Thyroid gland (tissue), 4 donors: ENCODE data around the gene TCF7L1. TPM values are rescaled to one million over a fixed set of nuclear protein-coding genes. Genes with fewer than 3 reads are reported as not detected.

Source experiments
- DNase-seq, 2 donors: peaks; one replicate each; pipeline ENCODE4 v3.0.0-alpha.2; 2019
- H3K27ac ChIP-seq, 3 donors: fragments of 200-600 bp; sonication (generic); 1 replicate in 2 of 3; 2 replicates in 1 of 3; pipeline ENCODE4 v1.5.1; 2016 to 2019; ENCODE audit warnings: mild to moderate bottlenecking in 1 of 3, moderate library complexity in 1 of 3
- H3K27me3 ChIP-seq: fragments of 200-600 bp; sonication (generic); one replicate; pipeline ENCODE4 v1.5.1; 2019
- H3K36me3 ChIP-seq, 2 donors: fragments of 200-600 bp; sonication (generic); one replicate each; pipeline ENCODE4 v1.5.1; 2016 to 2019
- H3K4me1 ChIP-seq, 2 donors: fragments of 200-600 bp; sonication (generic); one replicate each; pipeline ENCODE4 v1.5.1; 2017 to 2019
- H3K4me3 ChIP-seq, 3 donors: fragments of 200-600 bp; sonication (generic); replicated peaks in 1 of 3; 1 replicate in 2 of 3; 2 replicates in 1 of 3; pipeline ENCODE4 v1.5.1; 2016; ENCODE audit warnings: mild to moderate bottlenecking in 1 of 3
- H3K9me3 ChIP-seq: fragments of 200-600 bp; sonication (generic); one replicate; pipeline ENCODE4 v1.5.1; 2017
- CTCF ChIP-seq, 6 experiments: fragments of 200-600 bp in 3 of 6; fragments of 450-650 bp in 3 of 6; sonication (generic) in 3 of 6; IDR thresholded peaks; one replicate each; pipeline ENCODE4 v1.5.1; 2016 to 2019; ENCODE audit warnings: antibody characterized with exemption in 6 of 6, mild to moderate bottlenecking in 2 of 6, inconsistent platforms in 1 of 6, moderate library complexity in 1 of 6
- POLR2A ChIP-seq, 2 donors: fragments of 450-650 bp; IDR thresholded peaks; one replicate each; pipeline ENCODE4 v1.6.1; 2017; ENCODE audit warnings: antibody characterized with exemption in 2 of 2, mild to moderate bottlenecking in 2 of 2, moderate library complexity in 1 of 2
- WGBS, 2 donors: methylation state at CpG; one replicate each; pipeline ENCODE4 v1.1.5; 2017; 5-methylcytosine and 5-hydroxymethylcytosine counted together
- intact Hi-C: fragments of 100-400 bp; cut with DNase I; formaldehyde crosslinking; loops from one replicate; pipeline ENCODE4 v1.15.1; 2023
- total RNA-seq, 4 donors: library from RNA; depleted of rRNA; stranded (reverse); fragments of >200 nt; gene quantifications; one replicate each; pipeline ENCODE4 v1.2.3, GENCODE V29; 2016

TCF7L1 gene
- total RNA-seq, 4 donors from 2014 or later = 3.1 to 12.1 (median 8.7) TPM

GRCh38 chr2:85165088-85165690 lies 32.0 kb downstream of the TCF7L1 start:
- peaks cover 50 to 64% of the 10 kb centered on the region in 2 donors for H3K4me1 ChIP-seq
- 60 to 63% methylated on average over 9 of the region's 9 CpGs for WGBS, 2 donors
- no peak for TF ChIP-seq CTCF (IDR thresholded peaks at IDR 0.05)
- TF ChIP-seq POLR2A (IDR thresholded peaks at IDR 0.05) = no peak
- H3K27me3 ChIP-seq = no peaks in the 10 kb centered on the region
- no peak for DNase-seq
- peak overlapping the region in 1 of 3 donors; percentile 16 for H3K27ac ChIP-seq
- intact Hi-C loops = no loop called here
- no peaks in the 10 kb centered on the region for H3K9me3 ChIP-seq
- H3K4me3 ChIP-seq = no peak overlapping the region
- H3K36me3 ChIP-seq = no peaks in the 10 kb centered on the region

- no peaks in the 10 kb centered on the region for H3K27me3 ChIP-seq
- H3K27ac ChIP-seq = peak overlapping the region in 1 of 3 donors; percentile 10
- 94 to 96% methylated on average over 1 of the region's 1 CpG for WGBS, 2 donors
- DNase-seq = no peak
- no peaks in the 10 kb centered on the region for H3K9me3 ChIP-seq
- H3K4me1 ChIP-seq = peaks cover 44 to 56% of the 10 kb centered on the region in 2 donors
- H3K4me3 ChIP-seq = no peak overlapping the region
- intact Hi-C loops = no loop called here
- no peaks in the 10 kb centered on the region for H3K36me3 ChIP-seq
- no peak for TF ChIP-seq CTCF (IDR thresholded peaks at IDR 0.05)
- TF ChIP-seq POLR2A (IDR thresholded peaks at IDR 0.05) = no peak
These were observed 32.8 kb downstream of the TCF7L1 start for GRCh38 chr2:85166021-85166420.

- Histone ChIP-seq H3K4me3 (no peak overlapping the region), H3K27me3 (no peaks in the 10 kb centered on the region), H3K9me3 (no peaks in the 10 kb centered on the region), H3K27ac (no peak overlapping the region), H3K4me1 (peaks cover 29 to 45% of the 10 kb centered on the region in 2 donors), H3K36me3 (no peaks in the 10 kb centered on the region)
- WGBS, 2 donors = 94 to 96% methylated on average over 10 of the region's 10 CpGs
- intact Hi-C loops = no loop called here
- no peak for DNase-seq
- TF ChIP-seq CTCF (IDR thresholded peaks at IDR 0.05) (no peak), POLR2A (IDR thresholded peaks at IDR 0.05) (no peak)
These were observed 34.3 kb downstream of the TCF7L1 start for GRCh38 chr2:85167479-85167878.

- H3K36me3 ChIP-seq = no peaks in the 10 kb centered on the region
- WGBS, 2 donors = 90 to 95% methylated on average over 3 of the region's 3 CpGs
- peaks cover 15 to 31% of the 10 kb centered on the region in 2 donors for H3K4me1 ChIP-seq
- TF ChIP-seq POLR2A (IDR thresholded peaks at IDR 0.05) (no peak), CTCF (IDR thresholded peaks at IDR 0.05) (no peak)
- intact Hi-C loops = no loop called here
- no peaks in the 10 kb centered on the region for H3K27me3 ChIP-seq
- H3K27ac ChIP-seq = no peak overlapping the region
- H3K4me3 ChIP-seq = no peak overlapping the region
- no peak for DNase-seq
- no peaks in the 10 kb centered on the region for H3K9me3 ChIP-seq
These were observed 35.8 kb downstream of the TCF7L1 start for GRCh38 chr2:85168942-85169341.

- no peaks in the 10 kb centered on the region for H3K36me3 ChIP-seq
- no peak overlapping the region for H3K4me3 ChIP-seq
- intact Hi-C loops = no loop called here
- H3K27ac ChIP-seq = no peak overlapping the region
- no peaks in the 10 kb centered on the region for H3K27me3 ChIP-seq
- peaks cover 8 to 27% of the 10 kb centered on the region in 2 donors for H3K4me1 ChIP-seq
- H3K9me3 ChIP-seq = no peaks in the 10 kb centered on the region
- TF ChIP-seq CTCF (IDR thresholded peaks at IDR 0.05) (no peak), POLR2A (IDR thresholded peaks at IDR 0.05) (no peak)
- DNase-seq = no peak
- WGBS, 2 donors = 80 to 88% methylated on average over 3 of the region's 3 CpGs
These were observed 36.4 kb downstream of the TCF7L1 start for GRCh38 chr2:85169581-85169980.
